Chondrocyte (in vitro differentiated cells): ENCODE data around the gene KCNAB2. TPM values are rescaled to one million over a fixed set of nuclear protein-coding genes. Genes with fewer than 3 reads are reported as not detected.

ENCODE experiments used
- DNase-seq: peaks from one replicate; pipeline ENCODE4 v3.0.0; 2021; ENCODE audit warnings: mixed read lengths, low spot score
- H3K27ac Mint-ChIP-seq: one replicate; pipeline ENCODE4 v1.8.0; 2021; ENCODE audit warnings: mild to moderate bottlenecking, moderate library complexity, mixed read lengths; ENCODE audit not compliant: unreplicated experiment
- H3K27me3 Mint-ChIP-seq: 2 replicates; pipeline ENCODE4 v1.8.0; 2021; ENCODE audit warnings: low read depth, mixed read lengths
- H3K36me3 Mint-ChIP-seq: 2 replicates; pipeline ENCODE4 v1.8.0; 2021; ENCODE audit warnings: low read depth, mixed read lengths
- H3K4me1 Mint-ChIP-seq: 2 replicates; pipeline ENCODE4 v1.8.0; 2021; ENCODE audit warnings: low read depth, mild to moderate bottlenecking, mixed read lengths
- H3K4me3 Mint-ChIP-seq: one replicate; pipeline ENCODE4 v1.8.0; 2021; ENCODE audit warnings: mild to moderate bottlenecking, moderate library complexity, mixed read lengths; ENCODE audit not compliant: unreplicated experiment
- H3K9me3 Mint-ChIP-seq: 2 replicates; pipeline ENCODE4 v1.8.0; 2021; ENCODE audit warnings: low read depth, mixed read lengths
- total RNA-seq: library from RNA; stranded (reverse); gene quantifications from 3 replicates; pipeline ENCODE4 v1.2.1, GENCODE V29; 2021
- TF ChIP-seq, protein P1 (sequence below): fragments of 200-600 bp; sonication (generic); IDR thresholded peaks from 2 replicates; pipeline ENCODE4 v1.5.0; 2021; ENCODE audit warnings: antibody characterized with exemption, mild to moderate bottlenecking, moderate library complexity

KCNAB2 gene
- total RNA-seq, 1 donor from 2014 or later = 5.2 TPM

DNA sequence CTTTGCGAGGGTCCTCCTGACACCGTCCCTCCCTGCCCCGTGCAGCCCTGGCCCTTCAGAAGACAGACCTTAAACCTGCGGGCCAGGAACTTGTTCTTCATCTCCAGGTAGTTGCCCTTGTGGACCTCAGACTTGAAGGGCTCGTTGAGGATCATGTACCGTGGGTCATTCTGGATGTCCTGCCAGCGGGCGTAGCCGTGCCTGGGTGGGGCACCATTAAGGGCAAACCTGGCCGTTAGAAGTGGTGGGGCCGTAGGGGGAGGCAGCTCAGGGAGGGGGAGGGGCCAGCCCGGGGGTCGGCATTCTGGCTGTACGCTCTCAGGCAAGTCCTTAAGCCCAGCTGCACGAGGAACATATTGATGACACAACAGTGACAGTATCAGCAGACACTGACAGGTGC, 64.6 kb downstream of the KCNAB2 start:
- peaks cover 2% of the 10 kb centered on the region for H3K36me3 Mint-ChIP-seq
- H3K27ac Mint-ChIP-seq = no peak overlapping the region
- peaks cover 7% of the 10 kb centered on the region for H3K27me3 Mint-ChIP-seq
- TF ChIP-seq, protein P1, sequence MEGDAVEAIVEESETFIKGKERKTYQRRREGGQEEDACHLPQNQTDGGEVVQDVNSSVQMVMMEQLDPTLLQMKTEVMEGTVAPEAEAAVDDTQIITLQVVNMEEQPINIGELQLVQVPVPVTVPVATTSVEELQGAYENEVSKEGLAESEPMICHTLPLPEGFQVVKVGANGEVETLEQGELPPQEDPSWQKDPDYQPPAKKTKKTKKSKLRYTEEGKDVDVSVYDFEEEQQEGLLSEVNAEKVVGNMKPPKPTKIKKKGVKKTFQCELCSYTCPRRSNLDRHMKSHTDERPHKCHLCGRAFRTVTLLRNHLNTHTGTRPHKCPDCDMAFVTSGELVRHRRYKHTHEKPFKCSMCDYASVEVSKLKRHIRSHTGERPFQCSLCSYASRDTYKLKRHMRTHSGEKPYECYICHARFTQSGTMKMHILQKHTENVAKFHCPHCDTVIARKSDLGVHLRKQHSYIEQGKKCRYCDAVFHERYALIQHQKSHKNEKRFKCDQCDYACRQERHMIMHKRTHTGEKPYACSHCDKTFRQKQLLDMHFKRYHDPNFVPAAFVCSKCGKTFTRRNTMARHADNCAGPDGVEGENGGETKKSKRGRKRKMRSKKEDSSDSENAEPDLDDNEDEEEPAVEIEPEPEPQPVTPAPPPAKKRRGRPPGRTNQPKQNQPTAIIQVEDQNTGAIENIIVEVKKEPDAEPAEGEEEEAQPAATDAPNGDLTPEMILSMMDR = no peak
- no peaks in the 10 kb centered on the region for H3K4me1 Mint-ChIP-seq
- DNase-seq = peak; percentile 72
- no peak overlapping the region for H3K4me3 Mint-ChIP-seq
- no peaks in the 10 kb centered on the region for H3K9me3 Mint-ChIP-seq

DNA sequence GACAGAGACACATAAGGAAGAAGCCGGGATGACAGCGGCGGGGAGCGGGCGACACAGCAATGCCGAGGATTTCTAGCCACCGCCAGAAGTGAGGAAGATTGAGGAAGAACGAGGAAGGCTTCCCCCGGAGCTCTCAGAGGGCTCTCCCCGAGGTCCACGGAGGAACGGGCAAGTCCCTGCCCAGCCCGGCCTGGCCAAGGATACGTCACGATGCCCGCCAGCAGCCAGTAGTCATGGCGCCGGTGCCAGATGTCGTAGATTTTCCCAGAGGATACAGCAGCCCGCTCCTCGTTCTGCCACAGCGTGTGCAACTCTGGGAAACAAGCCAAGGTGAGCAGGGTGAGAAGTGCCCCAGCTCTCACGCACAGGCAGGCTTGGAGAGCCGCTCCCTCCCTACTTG, 65.9 kb downstream of the KCNAB2 start:
- DNase-seq = peak; percentile 81
- Mint-ChIP-seq H3K4me1 (peaks cover 5% of the 10 kb centered on the region), H3K36me3 (peaks cover 2% of the 10 kb centered on the region), H3K9me3 (peaks cover under 1% of the 10 kb centered on the region), H3K4me3 (no peak overlapping the region), H3K27me3 (peaks cover 7% of the 10 kb centered on the region), H3K27ac (no peak overlapping the region)
- TF ChIP-seq, protein P1 = no peak

DNA sequence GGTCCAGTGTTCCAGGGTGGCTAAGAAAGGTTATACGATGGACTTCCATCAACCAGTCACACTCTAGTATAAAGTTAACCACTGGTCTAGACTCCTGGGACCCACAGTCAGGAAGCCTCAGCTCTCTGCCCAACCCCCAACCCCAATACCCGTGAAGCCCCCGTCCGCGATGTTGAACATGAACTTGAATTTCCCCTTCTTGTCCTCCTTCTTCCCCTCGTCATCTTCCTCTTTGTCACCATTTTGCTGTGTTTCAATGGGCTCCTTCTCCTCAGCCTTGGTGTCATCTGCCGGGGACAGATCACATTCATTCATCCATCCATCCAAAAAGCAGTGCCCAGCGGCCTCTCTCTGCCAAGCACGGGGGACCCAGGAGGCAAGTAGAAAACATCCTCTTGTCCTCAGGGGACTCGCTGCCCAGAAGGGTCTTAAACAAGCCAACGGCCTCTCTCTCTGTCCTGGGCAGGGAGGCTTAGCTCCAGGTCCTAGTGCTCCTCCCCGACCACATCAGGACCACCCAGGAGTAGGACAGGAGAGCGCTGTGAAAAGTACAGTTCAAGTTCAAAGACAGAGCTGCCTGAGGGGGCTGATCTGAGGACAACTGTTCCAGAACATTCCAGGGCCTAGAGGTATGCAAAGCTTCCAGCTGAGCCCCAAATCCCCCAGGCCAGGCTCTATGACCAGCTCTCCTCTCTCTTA, 66.5 kb downstream of the KCNAB2 start:
- TF ChIP-seq, protein P1 = no peak
- peaks cover 2% of the 10 kb centered on the region for H3K36me3 Mint-ChIP-seq
- H3K4me1 Mint-ChIP-seq = peaks cover 5% of the 10 kb centered on the region
- no peak overlapping the region for H3K4me3 Mint-ChIP-seq
- peaks cover 7% of the 10 kb centered on the region for H3K27me3 Mint-ChIP-seq
- peaks cover 7% of the 10 kb centered on the region for H3K9me3 Mint-ChIP-seq
- H3K27ac Mint-ChIP-seq = no peak overlapping the region
- peak; percentile 36 for DNase-seq

DNA sequence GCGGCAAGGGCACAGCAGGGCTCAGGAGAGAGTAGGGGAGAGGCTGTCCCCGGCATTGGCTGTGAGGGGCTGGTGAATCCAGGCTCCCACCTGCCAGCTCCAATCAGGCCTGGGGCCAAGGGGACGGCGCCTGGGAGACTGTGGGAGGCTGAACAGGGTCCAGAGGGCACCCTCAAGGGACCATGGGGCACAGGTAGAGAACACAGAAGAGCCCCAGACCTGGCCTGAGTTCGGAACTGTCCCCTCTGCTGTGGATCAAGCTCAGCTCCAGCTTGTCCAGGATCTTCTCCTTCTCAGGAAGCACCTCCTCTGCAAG, 67.0 kb downstream of the KCNAB2 start:
- TF ChIP-seq, protein P1 = no peak
- H3K9me3 Mint-ChIP-seq = peaks cover 9% of the 10 kb centered on the region
- H3K27me3 Mint-ChIP-seq = peaks cover 7% of the 10 kb centered on the region
- H3K27ac Mint-ChIP-seq = no peak overlapping the region
- H3K4me1 Mint-ChIP-seq = peaks cover 5% of the 10 kb centered on the region
- H3K36me3 Mint-ChIP-seq = peaks cover 2% of the 10 kb centered on the region
- DNase-seq = peak; percentile 70
- no peak overlapping the region for H3K4me3 Mint-ChIP-seq

DNA sequence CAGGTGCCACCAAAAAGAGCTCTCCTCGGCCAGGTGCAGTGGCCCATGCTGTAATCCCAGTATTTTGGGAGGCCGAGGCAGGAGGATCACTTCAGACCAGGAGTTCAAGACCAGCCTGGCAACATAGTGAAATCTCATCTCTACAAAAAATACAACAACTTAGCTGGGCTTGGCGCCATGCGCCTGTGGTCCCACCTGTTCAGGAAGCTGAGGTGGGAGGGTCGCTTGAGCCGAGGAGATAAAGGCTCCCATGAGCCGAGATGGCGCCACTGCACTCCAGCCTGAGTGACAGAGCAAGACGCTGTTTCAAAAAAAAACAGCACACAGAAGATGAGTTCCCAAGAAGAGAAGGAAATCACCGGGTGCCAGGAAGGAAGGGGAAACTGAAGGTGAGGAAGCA, 67.4 kb downstream of the KCNAB2 start:
- DNase-seq = no peak
- Mint-ChIP-seq H3K9me3 (peaks cover 11% of the 10 kb centered on the region), H3K36me3 (peaks cover 2% of the 10 kb centered on the region), H3K27me3 (peaks cover 7% of the 10 kb centered on the region), H3K4me3 (no peak overlapping the region), H3K4me1 (peaks cover 5% of the 10 kb centered on the region), H3K27ac (no peak overlapping the region)
- TF ChIP-seq, protein P1 = no peak
